ENCODE results near the gene CTNND2. TPM values are rescaled to one million over a fixed set of nuclear protein-coding genes. Genes with fewer than 3 reads are reported as not detected.

The CTNND2 gene
- total RNA-seq, 1 donor from 2014 or later, result 18.4 TPM

DNA sequence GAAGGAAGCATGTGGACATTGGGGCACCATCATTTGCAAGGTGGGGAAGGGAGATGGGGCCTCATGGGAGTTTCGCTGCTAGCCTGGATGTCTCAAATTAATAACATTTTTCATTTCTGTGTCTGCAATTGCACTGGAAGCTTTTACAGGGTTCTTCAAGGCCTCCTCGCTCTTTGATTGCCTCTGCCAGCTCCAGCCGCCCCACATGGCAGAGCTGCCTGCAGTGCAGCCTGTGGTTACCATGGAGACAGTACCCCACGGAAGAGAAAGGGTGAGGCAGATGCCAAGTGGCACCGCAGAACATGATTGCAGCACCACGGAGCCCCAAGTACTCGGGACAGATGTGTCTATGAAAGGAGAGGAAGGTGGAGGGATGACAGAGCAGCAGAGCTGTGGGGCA, 25.4 kb downstream of the CTNND2 start:
- Histone ChIP-seq H3K4me1 (no peaks in the 10 kb centered on the region), H3K27me3 (ENCODE audit: low read depth) (no peaks in the 10 kb centered on the region), H3K4me3 (no peak overlapping the region), H3K36me3 (no peaks in the 10 kb centered on the region), H3K9me3 (replicated peaks) (peaks cover 19% of the 10 kb centered on the region), H3K27ac (replicated peaks) (no peak overlapping the region)
- TF ChIP-seq, protein P1, sequence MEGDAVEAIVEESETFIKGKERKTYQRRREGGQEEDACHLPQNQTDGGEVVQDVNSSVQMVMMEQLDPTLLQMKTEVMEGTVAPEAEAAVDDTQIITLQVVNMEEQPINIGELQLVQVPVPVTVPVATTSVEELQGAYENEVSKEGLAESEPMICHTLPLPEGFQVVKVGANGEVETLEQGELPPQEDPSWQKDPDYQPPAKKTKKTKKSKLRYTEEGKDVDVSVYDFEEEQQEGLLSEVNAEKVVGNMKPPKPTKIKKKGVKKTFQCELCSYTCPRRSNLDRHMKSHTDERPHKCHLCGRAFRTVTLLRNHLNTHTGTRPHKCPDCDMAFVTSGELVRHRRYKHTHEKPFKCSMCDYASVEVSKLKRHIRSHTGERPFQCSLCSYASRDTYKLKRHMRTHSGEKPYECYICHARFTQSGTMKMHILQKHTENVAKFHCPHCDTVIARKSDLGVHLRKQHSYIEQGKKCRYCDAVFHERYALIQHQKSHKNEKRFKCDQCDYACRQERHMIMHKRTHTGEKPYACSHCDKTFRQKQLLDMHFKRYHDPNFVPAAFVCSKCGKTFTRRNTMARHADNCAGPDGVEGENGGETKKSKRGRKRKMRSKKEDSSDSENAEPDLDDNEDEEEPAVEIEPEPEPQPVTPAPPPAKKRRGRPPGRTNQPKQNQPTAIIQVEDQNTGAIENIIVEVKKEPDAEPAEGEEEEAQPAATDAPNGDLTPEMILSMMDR (IDR thresholded peaks at IDR 0.05; ENCODE audit: borderline replicate concordance), result no peak
- DNase-seq, result no peak
- intact Hi-C loops (cut with micrococcal nuclease), result no loop called here

DNA sequence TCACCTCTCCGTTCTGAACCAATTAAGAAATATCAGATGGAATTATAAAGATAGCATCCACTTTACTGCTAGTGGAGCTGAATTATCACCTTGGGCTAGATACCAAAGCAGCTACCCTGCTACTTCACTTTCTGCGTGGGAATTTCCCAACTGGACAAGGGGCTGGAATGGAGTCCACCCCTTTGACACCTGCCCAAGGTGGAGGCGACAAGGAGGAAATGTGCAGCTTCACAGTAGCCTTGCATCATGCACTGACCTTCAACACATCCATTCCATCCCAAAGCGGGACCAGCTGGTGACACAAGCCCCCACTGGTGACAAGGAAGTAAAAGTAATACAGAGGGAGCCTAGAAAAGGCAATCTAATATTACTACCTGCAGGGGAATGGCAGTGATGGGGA, 30.7 kb downstream of the CTNND2 start:
- TF ChIP-seq, protein P1 (IDR thresholded peaks at IDR 0.05; ENCODE audit: borderline replicate concordance), result no peak
- Histone ChIP-seq H3K36me3 (no peaks in the 10 kb centered on the region), H3K27me3 (ENCODE audit: low read depth) (no peaks in the 10 kb centered on the region), H3K4me1 (no peaks in the 10 kb centered on the region), H3K4me3 (no peak overlapping the region), H3K27ac (replicated peaks) (no peak overlapping the region), H3K9me3 (replicated peaks) (peaks cover 9% of the 10 kb centered on the region)
- no peak for DNase-seq
- intact Hi-C loops (cut with micrococcal nuclease), result no loop called here

DNA sequence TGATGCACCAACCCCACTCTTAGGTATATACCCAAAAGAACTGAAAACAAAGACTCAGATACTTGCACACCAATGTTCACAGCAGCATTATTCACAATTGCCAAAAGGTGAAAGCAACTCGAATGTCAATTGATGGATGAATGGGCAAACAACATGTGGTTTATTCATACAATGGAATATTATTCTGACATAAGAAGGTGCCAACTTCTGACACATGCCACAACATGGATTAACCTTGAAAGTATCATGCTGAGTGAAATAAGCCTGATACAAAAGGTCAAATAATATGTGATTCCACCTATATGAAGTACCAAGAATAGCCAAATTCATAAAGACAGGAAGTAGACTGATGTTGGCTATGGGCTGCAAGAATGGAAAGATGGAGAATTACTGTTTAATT, 35.0 kb downstream of the CTNND2 start:
- DNase-seq, result no peak
- no peaks in the 10 kb centered on the region for H3K36me3 ChIP-seq
- intact Hi-C loops (cut with micrococcal nuclease), result no loop called here
- H3K9me3 ChIP-seq (replicated peaks), result peaks cover 9% of the 10 kb centered on the region
- no peak overlapping the region for H3K4me3 ChIP-seq
- no peaks in the 10 kb centered on the region for H3K4me1 ChIP-seq
- TF ChIP-seq, protein P1 (IDR thresholded peaks at IDR 0.05; ENCODE audit: borderline replicate concordance), result no peak
- no peaks in the 10 kb centered on the region for H3K27me3 ChIP-seq (ENCODE audit: low read depth)
- no peak overlapping the region for H3K27ac ChIP-seq (replicated peaks)

DNA sequence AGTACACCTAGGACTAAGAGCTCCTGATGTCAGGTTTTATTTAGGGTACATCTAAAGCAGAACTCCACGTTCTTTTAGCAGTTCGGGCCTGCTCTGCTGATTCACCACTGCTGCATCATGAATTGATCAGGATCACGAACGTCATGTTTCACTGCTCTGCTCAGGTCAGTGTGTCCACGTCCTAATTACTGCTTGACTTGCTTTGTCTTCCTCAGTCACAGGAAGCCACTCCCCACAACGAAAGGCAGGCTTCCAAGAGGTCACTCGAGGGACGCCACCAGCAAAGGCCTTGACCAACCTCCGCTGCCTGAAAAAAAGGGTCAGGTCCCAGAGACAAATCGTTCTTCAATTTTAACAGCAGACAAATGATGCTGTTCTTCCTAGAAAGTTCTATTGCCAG, 40.3 kb downstream of the CTNND2 start:
- Histone ChIP-seq H3K9me3 (replicated peaks) (no peaks in the 10 kb centered on the region), H3K4me1 (no peaks in the 10 kb centered on the region), H3K36me3 (no peaks in the 10 kb centered on the region), H3K27ac (replicated peaks) (no peak overlapping the region), H3K27me3 (ENCODE audit: low read depth) (no peaks in the 10 kb centered on the region), H3K4me3 (no peak overlapping the region)
- intact Hi-C loops (cut with micrococcal nuclease), result no loop called here
- DNase-seq, result no peak
- TF ChIP-seq, protein P1 (IDR thresholded peaks at IDR 0.05; ENCODE audit: borderline replicate concordance), result no peak

DNA sequence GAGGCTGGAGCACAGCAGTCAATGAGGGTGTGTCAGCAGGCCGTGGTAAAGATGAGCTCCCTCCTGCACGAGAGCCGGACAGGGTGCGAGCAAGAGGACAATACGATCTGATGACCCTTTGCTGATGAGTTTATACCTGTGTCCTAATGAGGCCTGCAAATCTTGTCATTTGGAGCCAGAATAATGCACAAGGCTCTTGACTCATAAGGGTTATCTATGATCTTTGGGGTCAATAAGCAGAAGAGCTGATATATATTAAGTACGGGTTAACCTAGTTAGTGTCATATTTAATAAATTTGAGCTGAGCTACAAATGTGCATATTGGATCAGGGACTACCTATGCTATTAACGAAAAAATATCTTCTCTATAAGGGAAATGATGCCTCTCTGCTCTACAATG, 46.9 kb downstream of the CTNND2 start:
- H3K4me3 ChIP-seq, result no peak overlapping the region

More for the DNA sequence above, 46.9 kb downstream of the CTNND2 start:
- Histone ChIP-seq H3K4me1 (no peaks in the 10 kb centered on the region), H3K27me3 (ENCODE audit: low read depth) (no peaks in the 10 kb centered on the region), H3K27ac (replicated peaks) (no peak overlapping the region), H3K9me3 (replicated peaks) (no peaks in the 10 kb centered on the region), H3K36me3 (no peaks in the 10 kb centered on the region)
- intact Hi-C loops (cut with micrococcal nuclease), result no loop called here
- TF ChIP-seq, protein P1 (IDR thresholded peaks at IDR 0.05; ENCODE audit: borderline replicate concordance), result no peak
- no peak for DNase-seq
